ENCODE results near the gene MOCS1. TPM values are rescaled to one million over a fixed set of nuclear protein-coding genes. Genes with fewer than 3 reads are reported as not detected.

MOCS1 gene
- total RNA-seq, 1 donor from 2014 or later: 11.3 TPM

- Histone ChIP-seq H4K20me1 (ENCODE audit: low read depth) (no peaks in the 10 kb centered on the region), H3K79me2 (ENCODE audit: low read depth) (no peaks in the 10 kb centered on the region), H3K36me3 (no peaks in the 10 kb centered on the region), H3K9me3 (ENCODE audit: low read depth) (no peaks in the 10 kb centered on the region), H3K27me3 (no peaks in the 10 kb centered on the region), H3K4me3 (no peak overlapping the region), H3K27ac (no peak overlapping the region), H3K4me2 (no peak overlapping the region), H3K4me1 (no peaks in the 10 kb centered on the region), H2AFZ (replicated peaks) (no peak overlapping the region), H3F3A (ENCODE audit: low read depth) (no peaks in the 10 kb centered on the region), H3K9ac (no peak overlapping the region)
- peaks cover 4% of the 10 kb centered on the region for H3K4me1 Mint-ChIP-seq
- TF ChIP-seq EZH2 (IDR thresholded peaks at IDR 0.05) (no peak), CTCF (IDR thresholded peaks at IDR 0.05) (no peak), EZH2phosphoT487 (IDR thresholded peaks at IDR 0.05) (no peak)
- peaks cover 3% of the 10 kb centered on the region for H3K36me3 Mint-ChIP-seq
- no peak overlapping the region for H3K27ac Mint-ChIP-seq
- no peak for DNase-seq (ENCODE audit: low spot score)
- no peak overlapping the region for H3K4me3 Mint-ChIP-seq
- H3K27me3 Mint-ChIP-seq (ENCODE audit: insufficient read depth, low read depth): peaks cover 2% of the 10 kb centered on the region
- peaks cover 2% of the 10 kb centered on the region for H3K9me3 Mint-ChIP-seq
Observed at GRCh38 chr6:39867592-39867991, 66.7 kb downstream of the MOCS1 start.

- no peak overlapping the region for H3K4me3 ChIP-seq
- Mint-ChIP-seq H3K4me3 (no peak overlapping the region), H3K9me3 (peaks cover 2% of the 10 kb centered on the region), H3K27me3 (ENCODE audit: insufficient read depth, low read depth) (peaks cover 2% of the 10 kb centered on the region), H3K4me1 (peaks cover 8% of the 10 kb centered on the region), H3K36me3 (peaks cover 3% of the 10 kb centered on the region), H3K27ac (no peak overlapping the region)
- H3K4me2 ChIP-seq: no peak overlapping the region
- H2AFZ ChIP-seq (replicated peaks): peak overlapping the region; percentile 4
- no peaks in the 10 kb centered on the region for H3K79me2 ChIP-seq (ENCODE audit: low read depth)
- H3K36me3 ChIP-seq: no peaks in the 10 kb centered on the region
- H3K9me3 ChIP-seq (ENCODE audit: low read depth): no peaks in the 10 kb centered on the region
- H3K4me1 ChIP-seq: peaks cover 3% of the 10 kb centered on the region
- no peaks in the 10 kb centered on the region for H4K20me1 ChIP-seq (ENCODE audit: low read depth)
- H3K27ac ChIP-seq: no peak overlapping the region
- H3F3A ChIP-seq (ENCODE audit: low read depth): no peaks in the 10 kb centered on the region
- DNase-seq (ENCODE audit: low spot score): peak; percentile 81
- H3K9ac ChIP-seq: no peak overlapping the region
- TF ChIP-seq EZH2phosphoT487 (IDR thresholded peaks at IDR 0.05) (no peak), CTCF (IDR thresholded peaks at IDR 0.05) (peak; percentile 79)
- H3K27me3 ChIP-seq: no peaks in the 10 kb centered on the region
Observed at GRCh38 chr6:39865011-39865888, 69.0 kb downstream of the MOCS1 start.

GRCh38 chr6:39861663-39862062, 72.6 kb downstream of the MOCS1 start:
- Histone ChIP-seq H3K27me3 (no peaks in the 10 kb centered on the region), H3K4me3 (no peak overlapping the region), H3K79me2 (ENCODE audit: low read depth) (no peaks in the 10 kb centered on the region), H3K4me1 (peaks cover 6% of the 10 kb centered on the region), H4K20me1 (ENCODE audit: low read depth) (no peaks in the 10 kb centered on the region), H3K27ac (no peak overlapping the region), H2AFZ (replicated peaks) (peak overlapping the region; percentile 54), H3F3A (ENCODE audit: low read depth) (no peaks in the 10 kb centered on the region), H3K9ac (no peak overlapping the region), H3K9me3 (ENCODE audit: low read depth) (no peaks in the 10 kb centered on the region), H3K4me2 (no peak overlapping the region), H3K36me3 (no peaks in the 10 kb centered on the region)
- Mint-ChIP-seq H3K36me3 (no peaks in the 10 kb centered on the region), H3K27me3 (ENCODE audit: insufficient read depth, low read depth) (no peaks in the 10 kb centered on the region), H3K4me1 (peaks cover 8% of the 10 kb centered on the region), H3K9me3 (no peaks in the 10 kb centered on the region), H3K27ac (no peak overlapping the region), H3K4me3 (no peak overlapping the region)
- TF ChIP-seq EZH2phosphoT487 (IDR thresholded peaks at IDR 0.05): no peak
- TF ChIP-seq EZH2 (IDR thresholded peaks at IDR 0.05): no peak
- TF ChIP-seq CTCF (IDR thresholded peaks at IDR 0.05): no peak
- DNase-seq (ENCODE audit: low spot score): no peak
